ENCODE results near the gene PTGER2.

The PTGER2 gene

GRCh38 chr14:52313903-52314594 lies at the start of gene PTGER2:
PTGER2 (plus strand) TSS chr14:52314312; CDS start chr14:52314549, 237 bp downstream.
- DNase-seq (ENCODE audit: low spot score): peak; percentile 15

GRCh38 chr14:52265253-52265652 lies 48.9 kb upstream of the PTGER2 start:
- DNase-seq (ENCODE audit: low spot score): no peak

- peak; percentile 14 for DNase-seq (ENCODE audit: low spot score)
Observed at GRCh38 chr14:52266179-52266578, 47.9 kb upstream of the PTGER2 start.

- no peak for DNase-seq (ENCODE audit: low spot score)
Observed at GRCh38 chr14:52266782-52267181, 47.3 kb upstream of the PTGER2 start.

- no peak for DNase-seq (ENCODE audit: low spot score)
Observed at GRCh38 chr14:52267501-52268278, 46.4 kb upstream of the PTGER2 start, which contains the start of gene PTGDR. PTGDR (plus strand) TSS chr14:52267698; CDS start chr14:52267815, 117 bp downstream.

- DNase-seq (ENCODE audit: low spot score): no peak
Observed at GRCh38 chr14:52268279-52269061, 45.6 kb upstream of the PTGER2 start.

GRCh38 chr14:52269100-52269499 lies 45.0 kb upstream of the PTGER2 start:
- DNase-seq (ENCODE audit: low spot score): no peak

- no peak for DNase-seq (ENCODE audit: low spot score)
Observed at GRCh38 chr14:52269982-52270381, 44.1 kb upstream of the PTGER2 start.

- no peak for DNase-seq (ENCODE audit: low spot score)
Observed at GRCh38 chr14:52271538-52271937, 42.6 kb upstream of the PTGER2 start.

- DNase-seq (ENCODE audit: low spot score): peak; percentile 37
Observed at GRCh38 chr14:52272375-52272774, 41.7 kb upstream of the PTGER2 start.

- no peak for DNase-seq (ENCODE audit: low spot score)
Observed at GRCh38 chr14:52275372-52275771, 38.7 kb upstream of the PTGER2 start.

- no peak for DNase-seq (ENCODE audit: low spot score)
Observed at GRCh38 chr14:52277552-52277951, 36.6 kb upstream of the PTGER2 start.

GRCh38 chr14:52279408-52279807 lies 34.7 kb upstream of the PTGER2 start:
- peak; percentile 36 for DNase-seq (ENCODE audit: low spot score)

- DNase-seq (ENCODE audit: low spot score): no peak
Observed at GRCh38 chr14:52283099-52283498, 31.0 kb upstream of the PTGER2 start.

GRCh38 chr14:52286661-52287649 lies 27.2 kb upstream of the PTGER2 start:
- DNase-seq (ENCODE audit: low spot score): no peak

- no peak for DNase-seq (ENCODE audit: low spot score)
Observed at GRCh38 chr14:52296378-52296777, 17.7 kb upstream of the PTGER2 start.

- DNase-seq (ENCODE audit: low spot score): no peak
Observed at GRCh38 chr14:52298795-52299194, 15.3 kb upstream of the PTGER2 start.

GRCh38 chr14:52299692-52300278 lies 14.3 kb upstream of the PTGER2 start:
- DNase-seq (ENCODE audit: low spot score): peak; percentile 50

GRCh38 chr14:52303236-52303635 lies 10.9 kb upstream of the PTGER2 start:
- DNase-seq (ENCODE audit: low spot score): no peak

- no peak for DNase-seq (ENCODE audit: low spot score)
Observed at GRCh38 chr14:52304248-52304904, 9.7 kb upstream of the PTGER2 start.
